Activated naive CD4-positive, alpha-beta T cell treated with anti-CD3 and anti-CD28 coated beads, Interleukin-2, amount 50 U/mL, for 24 hours (primary cell): ENCODE measurements around the gene TAF11L13.

Source experiments
- H3K27ac Mint-ChIP-seq: one replicate; pipeline ENCODE4 v1.8.0; 2021; ENCODE audit warnings: mild to moderate bottlenecking, mixed read lengths
- H3K27me3 Mint-ChIP-seq: one replicate; pipeline ENCODE4 v1.8.0; 2021; ENCODE audit warnings: mixed read lengths
- H3K36me3 Mint-ChIP-seq: one replicate; pipeline ENCODE4 v1.8.0; 2021; ENCODE audit warnings: mixed read lengths
- H3K4me1 Mint-ChIP-seq: one replicate; pipeline ENCODE4 v1.8.0; 2021; ENCODE audit warnings: mixed read lengths
- H3K4me3 Mint-ChIP-seq: one replicate; pipeline ENCODE4 v1.8.0; 2021; ENCODE audit warnings: mild to moderate bottlenecking, mixed read lengths
- H3K9me3 Mint-ChIP-seq: one replicate; pipeline ENCODE4 v1.8.0; 2021; ENCODE audit warnings: mixed read lengths

TAF11L13 gene

DNA sequence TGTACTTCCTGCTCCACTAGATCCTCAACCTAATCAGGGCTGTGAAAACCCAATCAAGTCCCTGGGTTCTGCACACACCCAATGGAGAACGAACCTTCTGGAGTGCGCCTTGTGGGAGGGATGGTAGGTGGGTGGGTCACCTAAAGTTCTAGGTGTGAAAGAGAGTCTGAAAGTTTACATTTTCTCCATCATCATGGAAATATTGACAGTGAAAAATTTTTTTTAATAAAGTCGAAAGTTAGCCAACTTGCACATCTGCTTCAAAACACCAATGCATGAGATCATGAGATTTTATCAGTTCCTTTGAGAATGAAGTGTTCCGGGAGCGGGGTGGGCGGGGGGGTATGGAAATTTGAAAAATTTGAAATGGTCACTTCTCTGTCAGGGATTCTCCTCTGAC lies 24.0 kb downstream of the TAF11L13 start:
- Mint-ChIP-seq H3K27me3 (no peaks in the 10 kb centered on the region), H3K9me3 (no peaks in the 10 kb centered on the region), H3K4me1 (no peaks in the 10 kb centered on the region), H3K4me3 (no peak overlapping the region), H3K27ac (no peak overlapping the region), H3K36me3 (no peaks in the 10 kb centered on the region)

DNA sequence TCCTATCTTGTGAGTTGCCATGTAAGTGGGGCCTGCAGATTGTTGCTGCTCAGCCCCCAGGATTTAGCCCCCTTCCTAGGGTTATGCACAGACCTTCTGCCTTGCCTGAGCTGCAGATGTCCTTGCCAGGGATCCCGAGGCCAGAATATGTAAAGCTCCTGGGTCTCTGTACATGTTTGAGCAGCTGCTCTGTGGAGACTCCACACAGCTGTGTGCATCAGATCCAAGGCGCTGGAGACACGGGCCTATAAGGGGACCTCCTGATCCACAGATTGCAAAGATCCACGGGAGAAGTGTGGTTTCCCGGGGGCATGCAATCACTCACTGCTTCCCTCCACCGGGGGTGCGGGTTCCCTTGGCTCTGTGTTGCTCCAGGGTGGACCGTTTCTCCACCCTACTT lies 31.3 kb downstream of the TAF11L13 start:
- H3K36me3 Mint-ChIP-seq, result no peaks in the 10 kb centered on the region
- H3K27me3 Mint-ChIP-seq, result no peaks in the 10 kb centered on the region
- H3K9me3 Mint-ChIP-seq, result peaks cover 24% of the 10 kb centered on the region
- no peak overlapping the region for H3K4me3 Mint-ChIP-seq
- H3K27ac Mint-ChIP-seq, result no peak overlapping the region
- H3K4me1 Mint-ChIP-seq, result no peaks in the 10 kb centered on the region

DNA sequence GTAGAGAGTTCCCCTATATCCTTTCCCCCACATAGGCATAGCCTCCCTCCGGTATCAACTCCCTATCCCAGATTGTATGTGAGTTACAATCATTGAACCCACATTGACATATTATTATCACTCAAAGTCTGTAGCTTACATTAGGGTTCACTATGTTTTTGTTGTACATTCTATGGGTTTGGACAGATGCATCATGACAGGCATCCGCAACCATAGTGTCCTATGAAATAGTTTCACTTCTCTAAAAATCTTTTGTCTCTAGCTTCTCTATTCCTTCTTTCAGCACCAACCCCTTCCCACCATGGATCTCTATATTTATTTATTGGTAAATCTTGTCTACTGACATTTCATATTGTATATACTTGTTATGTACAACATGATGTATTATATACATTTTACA lies 33.9 kb downstream of the TAF11L13 start:
- Mint-ChIP-seq H3K4me3 (no peak overlapping the region), H3K9me3 (peaks cover 24% of the 10 kb centered on the region), H3K36me3 (no peaks in the 10 kb centered on the region), H3K4me1 (no peaks in the 10 kb centered on the region), H3K27me3 (no peaks in the 10 kb centered on the region), H3K27ac (no peak overlapping the region)

DNA sequence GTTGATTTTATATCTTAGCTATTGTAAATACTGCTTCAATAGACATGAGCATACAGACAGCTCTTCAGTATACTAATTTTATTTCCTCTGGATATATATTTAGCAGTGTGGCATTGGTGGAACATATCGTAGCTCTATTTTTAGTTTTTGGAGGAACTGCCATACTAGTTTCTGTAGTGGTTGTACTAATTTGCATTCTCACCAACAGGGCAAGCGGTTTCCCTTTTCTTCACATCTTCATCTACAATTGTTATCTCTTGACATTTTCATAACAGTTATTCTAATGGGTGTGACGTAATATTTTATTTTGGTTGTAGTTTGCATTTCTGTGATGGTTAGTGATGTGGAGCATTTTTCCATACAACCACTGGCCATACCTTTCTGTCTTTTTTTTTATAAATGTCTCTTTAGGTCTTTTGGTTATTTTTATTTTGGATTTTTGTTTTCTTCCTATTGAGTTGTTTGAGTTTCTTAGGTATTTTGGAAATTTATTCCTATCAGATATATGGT lies 34.9 kb downstream of the TAF11L13 start:
- H3K27ac Mint-ChIP-seq, result no peak overlapping the region
- peaks cover 28% of the 10 kb centered on the region for H3K9me3 Mint-ChIP-seq
- no peaks in the 10 kb centered on the region for H3K36me3 Mint-ChIP-seq
- H3K4me3 Mint-ChIP-seq, result no peak overlapping the region
- H3K4me1 Mint-ChIP-seq, result no peaks in the 10 kb centered on the region
- H3K27me3 Mint-ChIP-seq, result no peaks in the 10 kb centered on the region

DNA sequence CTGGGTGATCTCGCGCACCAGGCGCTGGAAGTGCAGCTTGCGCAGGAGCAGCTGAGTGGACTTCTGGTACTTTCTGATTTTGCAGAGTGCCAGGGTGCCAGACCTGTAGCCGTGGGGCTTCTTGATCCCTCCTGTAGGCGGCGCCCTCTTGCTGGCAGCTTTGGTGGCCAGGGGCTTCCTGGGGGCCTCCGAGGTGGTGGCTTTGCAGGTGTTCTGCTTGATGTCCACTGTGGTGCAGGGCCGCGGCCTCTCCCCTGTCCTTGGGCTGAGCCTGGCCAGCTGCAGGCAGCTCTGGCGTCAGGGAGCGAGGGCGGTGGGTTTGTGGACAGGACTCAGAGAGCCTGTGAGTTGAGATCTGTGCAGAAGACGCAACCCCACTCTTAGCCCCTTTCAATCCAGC lies 38.5 kb downstream of the TAF11L13 start:
- Mint-ChIP-seq H3K27ac (no peak overlapping the region), H3K9me3 (peaks cover 21% of the 10 kb centered on the region), H3K36me3 (no peaks in the 10 kb centered on the region), H3K27me3 (no peaks in the 10 kb centered on the region), H3K4me1 (no peaks in the 10 kb centered on the region), H3K4me3 (no peak overlapping the region)

DNA sequence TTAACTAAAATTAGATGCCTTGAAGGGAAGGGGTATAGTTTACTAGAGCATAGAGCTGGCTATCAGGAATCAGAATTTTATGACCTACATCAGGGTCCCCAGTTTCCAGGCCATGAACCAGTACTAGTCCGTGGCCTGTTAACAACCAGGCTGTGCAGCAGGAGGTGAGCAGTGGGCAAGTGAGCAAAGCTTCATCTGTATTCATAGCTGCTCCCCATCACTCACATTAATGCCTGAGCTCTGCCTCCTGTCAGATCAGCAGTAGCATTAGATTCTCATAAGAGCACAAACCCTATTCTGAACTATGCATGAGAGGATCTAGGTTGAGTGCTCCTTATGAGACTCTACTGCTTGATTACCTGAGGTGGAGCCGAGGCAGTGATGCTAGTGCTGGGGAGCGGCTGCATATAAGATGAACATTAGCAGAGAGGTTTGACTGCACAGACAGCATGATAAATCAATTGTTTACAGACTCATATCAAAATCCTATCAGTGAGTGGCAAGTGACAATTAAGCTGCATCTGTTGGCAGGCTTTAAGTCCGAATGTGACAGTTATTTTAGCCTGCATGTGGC lies 47.0 kb downstream of the TAF11L13 start:
- no peaks in the 10 kb centered on the region for H3K4me1 Mint-ChIP-seq
- H3K27ac Mint-ChIP-seq, result no peak overlapping the region
- peaks cover 5% of the 10 kb centered on the region for H3K9me3 Mint-ChIP-seq
- no peaks in the 10 kb centered on the region for H3K36me3 Mint-ChIP-seq
- H3K4me3 Mint-ChIP-seq, result no peak overlapping the region
- H3K27me3 Mint-ChIP-seq, result no peaks in the 10 kb centered on the region

DNA sequence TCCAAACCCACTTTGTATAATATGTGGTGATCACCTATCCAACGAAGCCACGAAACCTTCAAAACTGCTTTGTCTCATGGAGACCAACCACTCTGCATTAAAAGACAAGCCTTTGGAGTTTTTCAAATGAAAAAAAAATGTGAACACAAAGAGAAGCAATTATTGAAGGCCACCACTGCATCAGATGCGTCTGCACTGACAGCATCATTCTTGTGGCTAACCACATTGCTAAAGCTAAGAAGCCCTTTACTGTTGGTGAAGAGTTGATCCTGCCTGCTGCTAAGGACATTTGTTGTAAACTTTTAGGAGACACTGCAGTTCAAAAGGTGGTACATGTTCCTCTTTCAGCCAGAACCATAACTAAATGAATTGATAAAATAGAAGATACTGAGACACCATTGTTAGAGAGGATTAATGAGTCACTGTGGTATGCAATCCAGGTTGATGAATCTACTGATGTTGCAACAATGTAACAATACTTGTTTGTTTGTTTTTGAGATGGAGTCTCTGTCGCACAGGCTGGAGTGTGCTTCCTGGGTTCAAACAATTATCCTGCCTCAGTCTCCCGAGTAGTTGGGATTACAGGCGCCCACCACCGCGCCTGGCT lies 47.8 kb downstream of the TAF11L13 start:
- Mint-ChIP-seq H3K27ac (no peak overlapping the region), H3K4me3 (no peak overlapping the region), H3K4me1 (no peaks in the 10 kb centered on the region), H3K36me3 (no peaks in the 10 kb centered on the region), H3K27me3 (no peaks in the 10 kb centered on the region), H3K9me3 (peaks cover 5% of the 10 kb centered on the region)

DNA sequence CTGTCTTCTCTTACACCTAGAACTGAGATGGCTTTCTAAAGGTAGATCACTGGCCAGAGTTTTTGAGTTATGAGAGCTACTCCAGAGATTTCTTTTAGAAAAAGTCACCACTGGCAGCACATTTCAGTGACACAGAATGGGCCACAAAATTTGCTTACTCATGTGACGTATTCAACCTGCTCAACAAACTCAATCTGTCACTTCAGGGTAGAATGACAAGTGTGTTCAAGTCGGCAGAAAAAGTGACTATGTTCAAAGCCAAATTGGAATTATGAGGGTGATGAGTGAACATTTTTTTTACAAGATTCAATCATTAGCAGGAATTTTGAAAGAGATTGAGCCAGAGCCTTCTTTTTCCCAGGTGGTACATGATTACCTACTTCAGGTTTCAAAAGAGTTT lies 48.8 kb downstream of the TAF11L13 start:
- Mint-ChIP-seq H3K27ac (no peak overlapping the region), H3K4me1 (no peaks in the 10 kb centered on the region), H3K27me3 (no peaks in the 10 kb centered on the region), H3K36me3 (no peaks in the 10 kb centered on the region), H3K9me3 (peaks cover 5% of the 10 kb centered on the region), H3K4me3 (no peak overlapping the region)
